Measurements from ENCODE around the gene SGCA. TPM values are rescaled to one million over a fixed set of nuclear protein-coding genes. Genes with fewer than 3 reads are reported as not detected.

SGCA gene
- total and polyA plus RNA-seq, 2 donors (not counting 3 experiments of a cell fraction or from before 2014, with no cell fraction given): not detected

- peaks cover 22 to 53% of the 10 kb centered on the region in 2 experiments for H3K36me3 ChIP-seq (ENCODE audit: control insufficient read depth in 2 of 2, extremely low read depth in 1 of 2, insufficient read depth in 2 of 2, low read length in 2 of 2)
- no peak for TF ChIP-seq POLR2AphosphoS5 (IDR thresholded peaks at IDR 0.05; ENCODE audit: insufficient read depth, low read depth, low read length)
- TF ChIP-seq GATA2 (IDR thresholded peaks at IDR 0.05; ENCODE audit: insufficient read depth, insufficient read length, low read depth, low read length): no peak
- no peak for TF ChIP-seq JUN (IDR thresholded peaks at IDR 0.05; ENCODE audit: borderline replicate concordance, insufficient read depth, insufficient read length, low read depth)
- TF ChIP-seq MYC (IDR thresholded peaks at IDR 0.05; ENCODE audit: low read depth, low read length): no peak
- H3K9ac ChIP-seq (replicated peaks; ENCODE audit: extremely low read depth, insufficient read depth, low read length): no peak overlapping the region
- FAIRE-seq: no peak
- no peaks in the 10 kb centered on the region for H3K9me1 ChIP-seq (replicated peaks; ENCODE audit: control insufficient read depth, extremely low read depth, insufficient read depth, low read length)
- intact Hi-C loops (cut with micrococcal nuclease): no loop called here
- H3K27ac ChIP-seq (ENCODE audit: insufficient read depth, low read depth, low read length): no peak overlapping the region
- dilution Hi-C loops (cut with MboI; ENCODE audit: extremely low pct_ligation_motif_present, low sequenced_read_pairs): no loop called here
- H3K4me3 ChIP-seq (replicated peaks in 1 of 3; ENCODE audit: insufficient read depth in 1 of 3, low read depth in 1 of 3, low read length in 3 of 3): no peak overlapping the region
- H3K27me3 ChIP-seq (ENCODE audit: control insufficient read depth in 2 of 2, insufficient read depth in 2 of 2, low read length in 2 of 2): no peaks in the 10 kb centered on the region
- H3K9me3 ChIP-seq (replicated peaks; ENCODE audit: control insufficient read depth, insufficient read depth, low read length): no peaks in the 10 kb centered on the region
- no peak overlapping the region for H3K4me2 ChIP-seq (ENCODE audit: insufficient read depth, low read length)
- H2AFZ ChIP-seq (ENCODE audit: low read depth, low read length): no peak overlapping the region
- no peaks in the 10 kb centered on the region for H4K20me1 ChIP-seq (replicated peaks; ENCODE audit: control insufficient read depth, extremely low read depth, insufficient read depth, low read length)
- ChIA-PET CTCF (interaction anchor here (0.7 to 2.7 kb wide), 4 partner anchors 17 to 26 kb away, joined by 3 to 11 read pairs (median 5); no protein-coding TSS in a partner anchor), POLR2A (no interaction called here)
- H3K4me1 ChIP-seq (ENCODE audit: control insufficient read depth, extremely low read depth, insufficient read depth, low read length): peaks cover 8% of the 10 kb centered on the region
- H3K79me2 ChIP-seq (ENCODE audit: control insufficient read depth, insufficient read depth, low read length): no peaks in the 10 kb centered on the region
- BruUV-seq (replicated peaks): no TSS peak
- DNase-seq (ENCODE audit: low read depth, low spot score): no peak
Measured at GRCh38 chr17:50135316-50136095, 30.3 kb upstream of the SGCA start.

GRCh38 chr17:50136096-50136687, 29.6 kb upstream of the SGCA start:
- TF ChIP-seq POLR2A (IDR thresholded peaks at IDR 0.05; ENCODE audit: low read depth, low read length) (no peak), POLR2AphosphoS5 (IDR thresholded peaks at IDR 0.05; ENCODE audit: insufficient read depth, low read depth, low read length) (no peak), CTCF (IDR thresholded peaks at IDR 0.05; ENCODE audit: extremely low read depth in 1 of 2, insufficient read depth in 1 of 2, low read depth in 1 of 2, low read length in 2 of 2) (no peak), EZH2 (IDR thresholded peaks at IDR 0.05; ENCODE audit: borderline replicate concordance, low read depth, low read length, severe bottlenecking) (no peak)
- Histone ChIP-seq H3K4me3 (replicated peaks in 1 of 3; ENCODE audit: insufficient read depth in 1 of 3, low read depth in 1 of 3, low read length in 3 of 3) (no peak overlapping the region), H3K9me3 (replicated peaks; ENCODE audit: control insufficient read depth, insufficient read depth, low read length) (no peaks in the 10 kb centered on the region), H3K4me1 (ENCODE audit: control insufficient read depth, extremely low read depth, insufficient read depth, low read length) (peaks cover 15% of the 10 kb centered on the region), H3K79me2 (ENCODE audit: control insufficient read depth, insufficient read depth, low read length) (no peaks in the 10 kb centered on the region), H3K27me3 (ENCODE audit: control insufficient read depth in 2 of 2, insufficient read depth in 2 of 2, low read length in 2 of 2) (no peaks in the 10 kb centered on the region), H3K4me2 (ENCODE audit: insufficient read depth, low read length) (no peak overlapping the region), H3K9me1 (replicated peaks; ENCODE audit: control insufficient read depth, extremely low read depth, insufficient read depth, low read length) (no peaks in the 10 kb centered on the region), H2AFZ (ENCODE audit: low read depth, low read length) (no peak overlapping the region), H3K9ac (replicated peaks; ENCODE audit: extremely low read depth, insufficient read depth, low read length) (no peak overlapping the region), H3K27ac (ENCODE audit: insufficient read depth, low read depth, low read length) (no peak overlapping the region), H4K20me1 (replicated peaks; ENCODE audit: control insufficient read depth, extremely low read depth, insufficient read depth, low read length) (no peaks in the 10 kb centered on the region), H3K36me3 (ENCODE audit: control insufficient read depth in 2 of 2, extremely low read depth in 1 of 2, insufficient read depth in 2 of 2, low read length in 2 of 2) (peaks cover 22 to 56% of the 10 kb centered on the region in 2 experiments)
- ChIA-PET POLR2A (no interaction called here), CTCF (interaction anchor here (0.9 to 2.7 kb wide), 6 partner anchors 10 to 34 kb away, joined by 3 to 11 read pairs (median 3); no protein-coding TSS in a partner anchor)
- no TSS peak for BruUV-seq (replicated peaks)
- intact Hi-C loops (cut with micrococcal nuclease): no loop called here
- dilution Hi-C loops (cut with MboI; ENCODE audit: extremely low pct_ligation_motif_present, low sequenced_read_pairs): no loop called here
- FAIRE-seq (no peak), DNase-seq (ENCODE audit: low read depth, low spot score) (no peak)

Measured in endothelial cell of umbilical vein (primary cell).